HG03108 (cell line): ENCODE measurements around the gene ELL2.
"Not testable (repeated sequence)": the region's sequence is repeated elsewhere in the genome, so short reads cannot be mapped to it uniquely, and the experiment has no call there.

Experiments used
- ATAC-seq: cut with Tn5 transposase; IDR thresholded peaks from one replicate; pipeline ENCODE4 v1.9.1; 2021; ENCODE audit warnings: moderate library complexity; ENCODE audit not compliant: unreplicated experiment

Gene ELL2

DNA sequence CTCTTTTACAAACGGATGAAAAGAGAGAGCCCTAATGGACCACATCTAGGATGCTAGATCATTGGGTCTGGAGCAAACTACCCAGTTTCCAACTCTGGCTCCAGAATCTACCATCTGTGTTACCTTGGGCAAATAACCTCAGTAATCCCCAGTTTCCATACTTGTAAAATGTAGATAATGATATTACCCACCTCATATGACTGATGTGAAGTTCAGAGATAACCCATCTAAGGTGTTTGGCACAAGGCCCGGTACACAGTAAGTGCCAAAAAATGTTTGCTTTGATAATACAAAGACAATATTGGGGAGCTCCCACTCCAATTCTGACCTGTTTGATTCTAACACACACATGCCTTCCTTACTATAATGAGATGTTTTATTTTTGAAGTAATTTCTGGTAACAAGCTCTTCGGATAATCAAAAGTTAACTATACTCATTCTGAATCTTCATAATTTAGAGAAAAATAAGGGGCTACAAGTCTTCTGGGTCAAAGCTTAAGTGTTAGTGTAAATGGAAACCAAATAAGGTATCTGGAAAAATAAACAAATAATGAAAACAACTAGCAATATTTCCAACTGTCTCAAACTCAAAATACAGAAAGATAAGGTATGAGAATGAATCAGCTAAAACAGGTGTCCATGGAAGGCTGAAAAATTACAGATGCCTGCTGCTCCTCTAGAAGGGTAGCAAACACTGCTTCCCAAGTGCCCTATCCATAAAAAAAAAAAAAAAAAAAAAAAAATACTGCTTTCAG is 30.4 kb downstream of the ELL2 start:
- no peak for ATAC-seq

DNA sequence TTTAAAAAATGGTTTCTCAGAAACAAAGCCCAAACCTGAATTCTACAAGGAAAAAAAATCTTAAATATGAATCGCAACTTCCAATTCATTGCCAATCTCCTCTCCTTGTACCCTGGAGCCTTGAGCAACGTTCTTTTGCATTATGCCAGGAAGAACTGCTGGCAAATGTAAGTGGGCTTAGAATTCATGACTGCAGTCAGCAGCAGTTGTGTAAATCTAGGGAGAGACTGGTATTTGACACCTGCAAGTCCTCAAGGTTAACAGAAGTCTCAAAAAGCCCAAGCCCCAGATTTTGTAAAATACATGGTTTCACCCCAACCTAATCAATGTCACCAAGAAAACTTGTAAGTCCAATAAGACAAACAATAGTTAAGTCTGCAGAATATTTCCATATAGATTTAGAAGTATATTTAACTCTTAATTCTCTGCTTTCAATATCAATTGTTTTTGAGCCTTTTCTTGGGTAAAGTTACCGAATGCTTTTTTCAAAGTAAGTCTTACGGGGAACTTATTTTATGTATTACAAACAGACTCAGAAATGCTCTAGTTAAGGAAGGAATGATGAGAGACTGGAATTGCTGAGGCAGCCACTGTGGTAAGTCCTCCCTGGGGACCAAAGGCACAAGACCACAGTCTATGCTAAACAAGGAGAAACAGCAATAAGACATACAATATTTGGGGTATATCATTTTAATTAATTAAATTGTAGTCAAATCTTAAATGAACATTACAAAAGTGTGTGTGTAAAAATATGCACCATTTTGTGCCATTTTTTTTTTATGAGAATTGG is 31.3 kb downstream of the ELL2 start:
- ATAC-seq, result no peak

- ATAC-seq, result no peak
Measured at GRCh38 chr5:95928724-95929253, 32.9 kb downstream of the ELL2 start.

DNA sequence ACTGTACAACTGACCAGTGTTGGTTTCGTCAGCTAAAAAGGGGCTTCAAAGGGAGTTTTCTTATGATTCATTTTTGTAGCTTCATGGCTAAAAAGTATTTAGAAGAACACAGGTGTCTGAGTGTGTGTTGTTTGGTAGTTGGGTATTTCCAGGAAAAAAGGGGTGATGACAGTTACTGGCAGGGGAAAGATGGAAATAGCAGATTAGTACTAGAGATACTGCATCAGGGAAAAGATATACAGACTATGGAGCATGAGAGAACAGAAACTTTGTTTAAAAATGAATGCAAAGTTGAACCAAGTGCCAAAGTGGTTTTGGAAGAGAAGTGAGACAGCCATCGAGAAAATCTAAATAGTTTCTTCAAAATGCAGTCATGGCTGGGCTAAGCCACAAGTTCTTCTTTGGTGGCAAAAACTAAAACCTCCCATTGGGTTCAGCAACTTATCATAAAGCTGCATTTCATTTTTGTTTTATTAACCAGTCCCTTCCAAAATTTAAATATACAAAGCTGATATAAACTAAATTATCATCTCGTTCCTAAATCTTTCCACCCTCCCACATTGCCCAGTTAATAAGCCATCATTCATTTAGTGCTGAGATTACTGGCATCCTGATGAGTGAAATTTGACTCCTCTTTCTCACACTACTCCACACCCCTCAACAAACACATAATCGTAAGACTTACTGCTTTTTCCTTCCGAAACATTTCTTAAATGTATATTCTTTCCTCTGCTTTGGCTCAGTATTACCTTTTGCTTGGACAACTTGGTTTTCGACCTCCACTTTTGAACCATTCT is 33.5 kb downstream of the ELL2 start:
- peak; percentile 49 for ATAC-seq

GRCh38 chr5:95927300-95927699 is 34.4 kb downstream of the ELL2 start:
- not testable (repeated sequence) for ATAC-seq

DNA sequence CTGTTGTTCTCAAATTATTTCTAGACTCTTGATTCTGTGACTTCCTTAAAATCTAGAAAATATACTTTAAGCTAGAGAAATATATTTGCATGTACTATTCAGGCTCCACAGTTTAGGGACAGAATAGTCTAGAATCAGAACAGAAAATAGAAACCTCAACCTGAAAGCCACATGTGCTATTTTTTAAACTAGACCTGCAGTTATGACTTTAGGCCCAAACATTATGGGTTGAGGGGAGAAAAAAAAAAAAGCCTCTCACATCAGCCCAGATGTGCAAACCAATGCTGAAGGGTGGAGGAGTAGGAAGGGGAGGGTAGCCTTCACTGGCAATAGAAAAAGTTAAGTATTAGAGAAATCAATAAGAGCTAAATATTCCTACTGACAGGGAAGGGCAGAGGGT is 35.7 kb downstream of the ELL2 start:
- peak; percentile 52 for ATAC-seq

DNA sequence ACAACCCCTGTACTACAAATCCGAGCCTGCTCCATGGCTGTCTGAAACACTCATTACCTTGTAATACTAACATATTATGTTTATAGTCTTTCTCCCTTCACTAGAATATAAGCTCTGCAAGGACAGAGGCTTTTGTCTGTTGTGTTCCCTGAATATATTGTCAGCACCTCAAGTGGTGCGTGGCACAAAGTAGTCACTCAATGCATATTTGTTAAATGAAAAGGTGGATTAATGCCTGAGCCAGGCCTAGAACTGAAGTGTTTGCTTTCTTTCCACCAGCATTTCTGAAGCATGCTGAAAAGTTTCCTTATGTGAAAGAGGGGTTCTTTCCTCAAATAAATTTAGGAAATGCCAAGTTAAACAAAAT is 36.3 kb downstream of the ELL2 start:
- no peak for ATAC-seq

DNA sequence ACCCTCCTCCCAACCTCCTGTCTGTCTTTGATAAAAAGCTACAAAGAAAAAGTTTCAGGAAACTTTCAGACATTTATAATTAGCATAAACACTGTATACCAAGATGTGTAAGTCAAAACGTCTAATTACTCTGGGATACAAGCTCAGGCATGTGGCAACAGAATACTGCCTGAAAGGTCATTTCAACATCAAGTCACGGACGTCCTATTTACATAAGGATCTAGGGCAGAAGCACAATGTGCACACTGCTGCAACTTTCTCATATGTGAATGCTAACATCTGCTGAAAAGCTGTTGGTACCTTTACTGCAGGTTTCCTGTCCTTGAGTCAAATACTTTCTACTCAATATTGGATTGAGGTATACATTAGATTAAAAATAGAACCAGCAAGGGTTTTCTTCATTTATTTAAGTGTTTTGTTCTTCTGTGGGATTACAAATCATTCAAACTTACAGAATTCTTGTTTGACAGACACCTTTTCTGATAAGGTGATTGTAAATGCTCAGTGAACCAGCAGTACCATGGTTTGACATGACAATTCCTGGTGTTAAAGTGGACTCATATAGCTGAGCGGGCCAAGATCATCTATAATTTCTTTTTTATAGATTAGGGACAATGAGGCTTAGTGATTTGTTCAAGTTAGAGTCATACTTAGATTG is 36.8 kb downstream of the ELL2 start:
- ATAC-seq, result no peak

GRCh38 chr5:95923918-95924544 is 37.6 kb downstream of the ELL2 start:
- ATAC-seq, result peak; percentile 37

DNA sequence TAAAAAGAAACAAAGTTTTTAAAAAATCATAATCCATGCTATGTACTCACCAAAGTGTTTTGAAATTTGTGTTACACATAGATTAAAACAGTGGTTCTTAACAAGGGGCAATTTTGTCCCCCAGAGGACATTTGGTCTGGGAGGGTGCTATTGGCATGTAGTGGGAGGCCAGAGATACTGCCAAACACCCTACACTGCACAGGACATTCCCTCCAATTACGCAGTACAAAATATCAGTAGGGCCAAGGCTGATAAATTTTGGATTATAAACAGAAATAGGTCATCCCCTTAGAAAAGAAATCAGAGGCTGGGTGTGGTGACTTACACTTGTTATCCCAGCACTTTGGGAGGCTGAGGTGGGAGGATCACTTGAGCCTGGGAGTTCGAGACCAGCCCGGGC is 38.9 kb downstream of the ELL2 start:
- ATAC-seq, result no peak

DNA sequence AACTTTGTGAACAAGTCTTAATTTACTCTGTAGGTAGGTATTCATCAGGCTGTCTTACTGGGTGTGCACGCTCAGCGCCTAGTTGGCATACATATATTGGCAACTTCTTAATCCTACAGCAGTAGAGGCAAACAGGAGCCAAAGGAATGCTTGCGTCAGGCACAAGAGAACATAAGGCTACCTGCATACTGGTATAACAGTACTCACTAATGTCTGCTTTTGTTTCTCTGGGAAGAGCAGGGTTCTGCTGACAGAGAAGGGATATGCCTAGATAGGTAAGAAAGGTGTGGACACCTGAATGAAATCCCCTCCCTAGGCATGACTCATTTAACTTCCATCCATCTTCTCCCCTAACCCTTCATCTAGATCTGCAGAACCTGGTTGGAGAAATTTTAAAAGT is 40.1 kb downstream of the ELL2 start:
- ATAC-seq, result no peak

GRCh38 chr5:95920822-95921221 is 40.8 kb downstream of the ELL2 start:
- no peak for ATAC-seq

GRCh38 chr5:95919658-95920057 is 42.0 kb downstream of the ELL2 start:
- no peak for ATAC-seq

DNA sequence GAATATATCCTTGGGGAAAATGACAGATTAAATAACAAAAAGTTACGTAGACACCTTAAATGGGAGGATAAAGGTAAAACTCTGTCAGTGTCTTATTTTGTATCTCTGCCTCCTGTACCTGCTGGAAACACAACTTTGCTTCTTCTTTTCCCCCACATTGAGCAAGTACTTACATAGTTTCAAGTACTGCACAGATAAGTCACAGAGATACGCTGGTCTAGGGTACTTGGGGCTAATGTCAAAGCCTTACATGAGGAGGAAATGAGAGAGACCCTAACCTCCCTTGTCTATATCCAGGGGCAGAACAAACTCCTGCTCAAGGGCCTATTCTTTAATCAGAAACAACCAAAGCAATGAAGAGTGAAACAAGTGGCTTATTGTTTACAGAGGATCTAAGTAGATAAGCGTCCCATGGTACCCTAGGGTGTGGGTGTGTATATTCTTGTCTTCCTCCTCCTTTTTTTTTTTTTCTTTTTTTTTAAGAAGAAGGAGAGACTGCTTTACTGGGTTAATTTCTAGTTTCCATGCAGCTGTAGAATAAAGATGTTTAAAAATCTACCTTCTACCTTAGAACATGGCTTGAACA is 43.1 kb downstream of the ELL2 start:
- ATAC-seq, result no peak

GRCh38 chr5:95917207-95917606 is 44.4 kb downstream of the ELL2 start:
- ATAC-seq, result no peak

GRCh38 chr5:95916687-95917085 is 45.0 kb downstream of the ELL2 start:
- ATAC-seq, result no peak

- peak; percentile 74 for ATAC-seq
Measured at GRCh38 chr5:95915999-95916686, 45.5 kb downstream of the ELL2 start.

DNA sequence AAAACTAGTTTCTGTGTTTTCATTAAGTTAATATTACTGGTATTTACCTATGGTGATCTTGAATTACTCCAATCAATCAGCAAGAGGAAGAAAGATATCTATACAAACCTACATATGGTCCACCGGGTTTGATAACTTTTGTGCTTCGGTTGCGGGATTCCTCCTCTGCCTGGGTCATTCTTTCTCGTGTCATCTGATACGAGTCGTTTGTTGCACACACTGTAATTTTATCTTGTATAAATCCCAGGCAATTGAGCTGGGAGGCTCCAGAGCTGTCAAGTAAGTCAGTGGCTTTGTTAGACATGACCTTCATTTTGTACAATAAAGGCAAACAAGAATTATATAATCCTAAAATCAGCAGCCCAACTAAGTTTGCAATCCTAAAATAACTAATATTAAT is 48.0 kb downstream of the ELL2 start:
- ATAC-seq, result no peak

GRCh38 chr5:95912029-95912428 is 49.6 kb downstream of the ELL2 start:
- ATAC-seq, result no peak
